H9 (cell line): Measurements from ENCODE around the gene CLDN16. TPM values are rescaled to one million over a fixed set of nuclear protein-coding genes. Genes with fewer than 3 reads are reported as not detected.

Experiments
- DNase-seq: peaks from one replicate; pipeline ENCODE4 v3.0.0-alpha.2; 2017
- H2AFZ ChIP-seq: one replicate; pipeline ENCODE4 v1.6.1; 2013; ENCODE audit warnings: mild to moderate bottlenecking, low read length, control low read depth, moderate library complexity
- H2AK5ac ChIP-seq: 2 replicates; pipeline ENCODE4 v1.6.1; 2013; ENCODE audit warnings: low read length, control low read depth, mixed read lengths; ENCODE audit not compliant: insufficient read length
- H2BK120ac ChIP-seq: one replicate; pipeline ENCODE4 v1.6.1; 2013; ENCODE audit warnings: low read depth, mild to moderate bottlenecking, low read length, control low read depth, inconsistent platforms; ENCODE audit not compliant: poor library complexity, severe bottlenecking
- H2BK12ac ChIP-seq: 2 replicates; pipeline ENCODE4 v1.6.1; 2013; ENCODE audit warnings: low read length, control low read depth, mixed read lengths, low read depth; ENCODE audit not compliant: insufficient read length
- H2BK15ac ChIP-seq: 2 replicates; pipeline ENCODE4 v1.6.1; 2013; ENCODE audit warnings: low read depth, low read length, control low read depth
- H2BK20ac ChIP-seq: one replicate; pipeline ENCODE4 v1.6.1; 2013; ENCODE audit warnings: low read depth, mild to moderate bottlenecking, low read length, control low read depth, inconsistent platforms; ENCODE audit not compliant: poor library complexity, severe bottlenecking
- H2BK5ac ChIP-seq: 2 replicates; pipeline ENCODE4 v1.6.1; 2013; ENCODE audit warnings: low read length, control low read depth, mixed read lengths; ENCODE audit not compliant: insufficient read length
- H3K14ac ChIP-seq: 2 replicates; pipeline ENCODE4 v1.6.1; 2013; ENCODE audit warnings: low read length, control low read depth; ENCODE audit not compliant: insufficient read depth
- H3K18ac ChIP-seq: 2 replicates; pipeline ENCODE4 v1.6.1; 2013; ENCODE audit warnings: low read depth, mild to moderate bottlenecking, mixed read lengths, low read length, control low read depth; ENCODE audit not compliant: insufficient read length
- H3K23ac ChIP-seq: 2 replicates; pipeline ENCODE4 v1.6.1; 2013; ENCODE audit warnings: low read length, control low read depth, mixed read lengths, low read depth; ENCODE audit not compliant: insufficient read length
- H3K23me2 ChIP-seq: 2 replicates; pipeline ENCODE4 v1.6.1; 2013; ENCODE audit warnings: low read depth, mild to moderate bottlenecking, mixed read lengths, low read length, control low read depth; ENCODE audit not compliant: insufficient read length, poor library complexity, severe bottlenecking
- H3K27ac ChIP-seq: 2 replicates; pipeline ENCODE4 v1.5.1; 2013; ENCODE audit warnings: low read length, control low read depth, mixed read lengths, low read depth; ENCODE audit not compliant: insufficient read length
- H3K27me3 ChIP-seq: 2 replicates; pipeline ENCODE4 v1.6.1; 2013; ENCODE audit warnings: low read length, control low read depth, inconsistent platforms; ENCODE audit not compliant: insufficient read depth
- H3K4ac ChIP-seq: 2 replicates; pipeline ENCODE4 v1.6.1; 2013; ENCODE audit warnings: low read depth, mild to moderate bottlenecking, control low read depth, inconsistent platforms, low read length, moderate library complexity
- H3K4me1 ChIP-seq: 2 replicates; pipeline ENCODE4 v1.6.1; 2013; ENCODE audit warnings: low read length, control low read depth, inconsistent platforms; ENCODE audit not compliant: insufficient read depth
- H3K4me2 ChIP-seq: 2 replicates; pipeline ENCODE4 v1.6.1; 2013; ENCODE audit warnings: low read length, control low read depth, mixed read lengths; ENCODE audit not compliant: insufficient read length, insufficient read depth
- H3K56ac ChIP-seq: 2 replicates; pipeline ENCODE4 v1.6.1; 2013; ENCODE audit warnings: low read depth, mild to moderate bottlenecking, mixed read lengths, low read length, control low read depth; ENCODE audit not compliant: insufficient read length
- H3K79me1 ChIP-seq: 2 replicates; pipeline ENCODE4 v1.6.1; 2013; ENCODE audit warnings: low read depth, mild to moderate bottlenecking, moderate library complexity, low read length, control low read depth, inconsistent platforms; ENCODE audit not compliant: insufficient read depth, poor library complexity, severe bottlenecking
- H3K79me2 ChIP-seq: 2 replicates; pipeline ENCODE4 v1.6.1; 2013; ENCODE audit warnings: low read length, control low read depth, inconsistent platforms; ENCODE audit not compliant: insufficient read depth
- H3K9ac ChIP-seq: 2 replicates; pipeline ENCODE4 v1.6.1; 2013; ENCODE audit warnings: low read length, control low read depth, mixed read lengths; ENCODE audit not compliant: insufficient read length; ENCODE audit errors: extremely low read depth
- H3K9me3 ChIP-seq: one replicate; pipeline ENCODE4 v1.6.1; 2013; ENCODE audit warnings: low read depth, low read length, inconsistent platforms; ENCODE audit not compliant: control insufficient read depth
- H3T11ph ChIP-seq: one replicate; pipeline ENCODE4 v1.6.1; 2013; ENCODE audit warnings: mild to moderate bottlenecking, low read length, control low read depth, inconsistent platforms
- H4K20me1 ChIP-seq: one replicate; pipeline ENCODE4 v1.6.1; 2013; ENCODE audit not compliant: control insufficient read depth, insufficient read length, insufficient read depth
- H4K5ac ChIP-seq: 2 replicates; pipeline ENCODE4 v1.6.1; 2013; ENCODE audit warnings: low read depth, mild to moderate bottlenecking, mixed read lengths, low read length, control low read depth; ENCODE audit not compliant: insufficient read length
- H4K8ac ChIP-seq: replicated peaks from 2 replicates; pipeline ENCODE4 v1.6.1; 2013; ENCODE audit warnings: low read length, control low read depth, mixed read lengths, low read depth; ENCODE audit not compliant: insufficient read length
- H4K91ac ChIP-seq: 2 replicates; pipeline ENCODE4 v1.6.1; 2013; ENCODE audit warnings: low read depth, mild to moderate bottlenecking, moderate library complexity, mixed read lengths, low read length, control low read depth; ENCODE audit not compliant: insufficient read length
- H3K27ac Mint-ChIP-seq, 3 experiments: 2 replicates in 2 of 3; 3 replicates in 1 of 3; pipeline ENCODE4 v1.8.0; 2020 to 2021; ENCODE audit warnings: mixed read lengths in 3 of 3, mild to moderate bottlenecking in 1 of 3, moderate library complexity in 1 of 3
- H3K27me3 Mint-ChIP-seq: 2 replicates; pipeline ENCODE4 v1.8.0; 2021; ENCODE audit warnings: low read depth, mild to moderate bottlenecking, moderate library complexity, mixed read lengths
- H3K36me3 Mint-ChIP-seq, 3 experiments: 2 replicates in 2 of 3; 3 replicates in 1 of 3; pipeline ENCODE4 v1.8.0; 2020 to 2021; ENCODE audit warnings: low read depth in 3 of 3, mixed read lengths in 3 of 3; ENCODE audit not compliant: insufficient read depth in 1 of 3
- H3K4me1 Mint-ChIP-seq, 2 experiments: 2 replicates each; pipeline ENCODE4 v1.8.0; 2020; ENCODE audit warnings: mixed read lengths in 2 of 2
- H3K4me3 Mint-ChIP-seq, 2 experiments: 2 replicates in 1 of 2; 3 replicates in 1 of 2; pipeline ENCODE4 v1.8.0; 2020 to 2021; ENCODE audit warnings: mild to moderate bottlenecking in 2 of 2, mixed read lengths in 2 of 2, moderate library complexity in 1 of 2
- H3K9me3 Mint-ChIP-seq, 2 experiments: 2 replicates in 1 of 2; 3 replicates in 1 of 2; pipeline ENCODE4 v1.8.0; 2020; ENCODE audit warnings: mild to moderate bottlenecking in 2 of 2, mixed read lengths in 2 of 2, moderate library complexity in 1 of 2
- WGBS: extraction: QIAGEN DNeasy Blood & Tissue Kit; methylation state at CpG from one replicate; pipeline ENCODE4 v1.1.7; 2013; ENCODE audit warnings: missing lambda C conversion rate, low lambda C conversion rate, mixed read lengths; ENCODE audit not compliant: insufficient read length; ENCODE audit errors: extremely low coverage; 5-methylcytosine and 5-hydroxymethylcytosine counted together
- long read RNA-seq: library from polyadenylated mRNA; unstranded; transcript quantifications from one replicate; pipeline ENCODE4 v2.0.0, GENCODE V29; 2020
- total RNA-seq: library from RNA; stranded (reverse); gene quantifications from 2 replicates; pipeline ENCODE4 v1.2.1, GENCODE V29; 2021
- TF ChIP-seq, protein P1 (sequence below): fragments of 200-600 bp; sonication (generic); conservative IDR thresholded peaks from 3 replicates; pipeline ENCODE4 v1.8.0; 2021; ENCODE audit warnings: antibody characterized with exemption, mild to moderate bottlenecking

Gene CLDN16, protein sequence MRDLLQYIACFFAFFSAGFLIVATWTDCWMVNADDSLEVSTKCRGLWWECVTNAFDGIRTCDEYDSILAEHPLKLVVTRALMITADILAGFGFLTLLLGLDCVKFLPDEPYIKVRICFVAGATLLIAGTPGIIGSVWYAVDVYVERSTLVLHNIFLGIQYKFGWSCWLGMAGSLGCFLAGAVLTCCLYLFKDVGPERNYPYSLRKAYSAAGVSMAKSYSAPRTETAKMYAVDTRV
- not detected in 2 replicates for total RNA-seq
- long read RNA-seq: 0 reads

DNA sequence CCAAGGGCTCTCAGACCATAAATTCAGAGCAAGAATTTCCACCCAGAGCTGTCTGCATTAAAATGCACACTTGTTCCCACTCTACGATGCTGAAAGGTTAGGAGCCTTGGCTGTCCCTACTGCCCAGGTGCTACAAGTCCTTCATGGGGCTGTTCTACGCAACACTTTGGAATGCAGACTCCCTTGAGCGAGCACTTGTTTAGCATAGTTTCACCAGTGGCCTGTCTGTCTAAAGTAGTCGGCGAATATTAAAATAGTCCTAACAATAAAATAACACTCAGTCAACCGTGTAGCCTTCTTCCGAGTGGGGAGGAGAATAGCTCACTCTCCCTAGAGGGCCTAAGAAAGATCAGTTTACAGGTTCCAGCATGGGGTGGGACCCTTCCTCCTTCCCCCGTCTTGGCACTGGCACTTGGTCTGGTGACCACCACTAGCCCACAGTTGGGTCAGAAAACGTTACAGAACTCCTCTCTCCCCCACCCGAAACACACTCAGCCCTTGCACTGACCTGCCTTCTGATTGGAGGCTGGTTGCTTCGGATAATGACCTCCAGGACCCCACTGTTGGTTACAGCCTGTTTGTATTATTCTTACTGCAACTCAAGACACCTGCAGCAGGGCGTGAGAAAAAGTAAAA is at the start of gene CLDN16:
Gene CLDN16, plus strand, starts transcription at position 586 of the 636 bp plus-strand sequence. CDS start 167 bp downstream, outside the sequence.
- H2BK20ac ChIP-seq: no peak within 1 kb of the TSS
- H3K14ac ChIP-seq: no peak within 1 kb of the TSS
- no peak within 1 kb of the TSS for H3K18ac ChIP-seq
- H3K79me1 ChIP-seq: no peaks in the 10 kb centered on the region
- H3K27me3 Mint-ChIP-seq: no peaks in the 10 kb centered on the region
- no peaks in the 10 kb centered on the region for H3K9me3 ChIP-seq
- H3T11ph ChIP-seq: no peak within 1 kb of the TSS
- H3K4me1 ChIP-seq: no peaks in the 10 kb centered on the region
- no peak within 1 kb of the TSS for H3K27ac Mint-ChIP-seq
- H3K4me1 Mint-ChIP-seq: no peaks in the 10 kb centered on the region
- no peak within 1 kb of the TSS for H2AFZ ChIP-seq
- peak within 1 kb of the TSS; percentile 62 for H3K56ac ChIP-seq
- WGBS: no CpG with 5 or more reads among the region's 12 CpGs
- TF ChIP-seq, protein P1, sequence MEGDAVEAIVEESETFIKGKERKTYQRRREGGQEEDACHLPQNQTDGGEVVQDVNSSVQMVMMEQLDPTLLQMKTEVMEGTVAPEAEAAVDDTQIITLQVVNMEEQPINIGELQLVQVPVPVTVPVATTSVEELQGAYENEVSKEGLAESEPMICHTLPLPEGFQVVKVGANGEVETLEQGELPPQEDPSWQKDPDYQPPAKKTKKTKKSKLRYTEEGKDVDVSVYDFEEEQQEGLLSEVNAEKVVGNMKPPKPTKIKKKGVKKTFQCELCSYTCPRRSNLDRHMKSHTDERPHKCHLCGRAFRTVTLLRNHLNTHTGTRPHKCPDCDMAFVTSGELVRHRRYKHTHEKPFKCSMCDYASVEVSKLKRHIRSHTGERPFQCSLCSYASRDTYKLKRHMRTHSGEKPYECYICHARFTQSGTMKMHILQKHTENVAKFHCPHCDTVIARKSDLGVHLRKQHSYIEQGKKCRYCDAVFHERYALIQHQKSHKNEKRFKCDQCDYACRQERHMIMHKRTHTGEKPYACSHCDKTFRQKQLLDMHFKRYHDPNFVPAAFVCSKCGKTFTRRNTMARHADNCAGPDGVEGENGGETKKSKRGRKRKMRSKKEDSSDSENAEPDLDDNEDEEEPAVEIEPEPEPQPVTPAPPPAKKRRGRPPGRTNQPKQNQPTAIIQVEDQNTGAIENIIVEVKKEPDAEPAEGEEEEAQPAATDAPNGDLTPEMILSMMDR: no peak
- no peak within 1 kb of the TSS for H2BK12ac ChIP-seq
- no peak within 1 kb of the TSS for H2BK5ac ChIP-seq
- H3K4ac ChIP-seq: no peak within 1 kb of the TSS
- H4K8ac ChIP-seq: peak within 1 kb of the TSS; percentile 55
- no peak within 1 kb of the TSS for H3K23ac ChIP-seq
- no peak for DNase-seq
- H3K36me3 Mint-ChIP-seq: no peaks in the 10 kb centered on the region
- no peaks in the 10 kb centered on the region for H3K79me2 ChIP-seq
- H4K91ac ChIP-seq: no peak within 1 kb of the TSS
- H2AK5ac ChIP-seq: no peak within 1 kb of the TSS
- H3K23me2 ChIP-seq: no peaks in the 10 kb centered on the region
- no peak within 1 kb of the TSS for H3K27ac ChIP-seq
- H4K20me1 ChIP-seq: no peaks in the 10 kb centered on the region
- no peak within 1 kb of the TSS for H2BK15ac ChIP-seq
- no peaks in the 10 kb centered on the region for H3K27me3 ChIP-seq
- no peak within 1 kb of the TSS for H3K4me2 ChIP-seq
- no peaks in the 10 kb centered on the region for H3K9me3 Mint-ChIP-seq
- H2BK120ac ChIP-seq: no peak within 1 kb of the TSS
- H3K4me3 Mint-ChIP-seq: no peak within 1 kb of the TSS
- no peak within 1 kb of the TSS for H3K9ac ChIP-seq
- H4K5ac ChIP-seq: no peak within 1 kb of the TSS
